NOMO-1 treated with dmso at 0.1 percent for 144 hours (cell line): ENCODE measurements around the gene MSH5.
A peak's percentile ranks its signal among the peaks of the same experiment; 100 is the strongest.
"Not testable (repeated sequence)": the region's sequence is repeated elsewhere in the genome, so short reads cannot be mapped to it uniquely, and the experiment has no call there.

Experiments used
- DNase-seq: peaks from one replicate; lab custom pipeline; 2025; ENCODE audit not compliant: unreplicated experiment; lab: John Stamatoyannopoulos, UW

The MSH5 gene

DNA sequence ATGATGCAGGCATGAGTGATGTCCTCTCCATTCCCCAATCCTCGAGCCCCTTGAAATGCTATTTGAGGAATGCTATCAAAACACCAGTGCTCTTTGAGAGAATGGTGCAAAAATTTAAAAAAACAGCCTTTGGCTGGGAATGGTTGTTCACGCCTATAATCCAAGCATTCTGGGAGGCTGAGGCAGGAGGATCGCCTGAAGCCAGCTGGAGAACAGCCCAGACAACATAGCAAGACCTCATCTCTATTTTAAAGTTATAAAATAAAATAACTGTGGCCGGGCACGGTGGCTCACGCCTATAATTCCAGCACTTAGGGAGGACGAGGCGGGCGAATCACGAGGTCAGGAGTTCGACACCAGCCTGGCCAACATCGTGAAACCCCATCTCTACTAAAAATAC lies 60.0 kb downstream of the MSH5 start:
- DNase-seq: no peak

DNA sequence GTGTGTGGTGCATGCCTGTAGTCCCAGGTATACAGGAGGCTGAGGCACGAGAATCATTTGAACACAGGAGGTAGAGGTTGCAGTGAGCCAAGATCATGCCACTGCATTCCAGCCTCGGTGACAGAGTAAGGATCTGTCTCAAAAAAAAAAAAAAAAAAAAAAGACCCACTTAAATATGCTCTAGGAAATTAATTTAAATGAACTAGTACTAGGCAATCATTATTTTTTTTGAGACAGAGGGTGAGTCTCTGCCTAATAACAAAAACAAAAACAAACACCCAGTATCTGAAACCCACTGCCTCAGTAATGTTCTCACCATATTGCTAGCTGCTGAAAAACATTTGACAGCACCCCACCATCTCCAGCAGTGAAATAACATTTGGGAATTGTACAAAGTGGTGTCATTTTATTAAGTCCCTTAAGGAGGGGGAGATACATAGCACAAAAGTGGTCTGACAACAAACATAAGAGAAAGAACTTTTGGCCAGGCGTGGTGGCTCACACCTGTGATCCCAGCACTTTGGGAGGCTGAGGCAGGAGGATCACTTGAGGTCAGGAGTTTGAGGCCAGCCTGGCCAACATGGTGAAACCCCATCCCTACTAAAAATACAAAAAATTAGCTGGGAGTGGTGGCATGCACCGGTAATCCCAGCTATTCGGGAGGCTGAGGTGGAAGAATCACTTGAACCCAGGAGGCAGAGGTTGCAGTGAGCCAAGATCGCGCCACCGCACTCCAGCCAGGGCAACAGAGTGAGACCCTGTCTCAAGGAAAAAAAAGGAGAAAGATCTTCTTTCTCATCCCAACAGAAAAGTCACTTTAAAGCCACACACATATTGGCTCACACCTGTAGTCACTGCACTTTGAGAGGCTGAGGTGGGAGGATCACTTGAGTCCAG lies 61.5 kb downstream of the MSH5 start:
- not testable (repeated sequence) for DNase-seq

DNA sequence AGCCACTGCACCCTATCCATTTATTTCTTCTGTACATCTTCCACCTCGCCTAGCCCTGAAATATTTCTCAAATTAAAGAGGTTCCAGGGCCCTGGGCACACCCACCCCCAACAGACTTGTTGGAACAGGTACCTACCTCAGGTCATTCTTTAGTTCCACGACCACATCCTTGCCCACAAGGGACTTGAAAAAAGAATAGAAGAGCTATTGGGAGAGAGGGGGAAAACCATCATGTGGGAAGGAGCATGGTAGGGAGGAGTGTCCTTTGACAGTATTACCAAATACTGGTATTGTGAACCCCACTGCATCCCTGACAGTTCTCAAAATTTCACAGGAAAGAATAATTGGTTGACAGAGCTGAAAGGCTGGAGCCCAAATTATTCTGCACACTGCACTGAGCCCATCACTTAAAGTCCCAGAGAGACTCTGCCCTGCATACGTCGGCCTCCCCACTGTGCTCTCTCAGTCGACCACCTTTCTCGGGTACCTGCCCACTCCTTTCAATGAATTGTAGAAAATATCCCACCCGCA lies 66.2 kb downstream of the MSH5 start:
- no peak for DNase-seq

DNA sequence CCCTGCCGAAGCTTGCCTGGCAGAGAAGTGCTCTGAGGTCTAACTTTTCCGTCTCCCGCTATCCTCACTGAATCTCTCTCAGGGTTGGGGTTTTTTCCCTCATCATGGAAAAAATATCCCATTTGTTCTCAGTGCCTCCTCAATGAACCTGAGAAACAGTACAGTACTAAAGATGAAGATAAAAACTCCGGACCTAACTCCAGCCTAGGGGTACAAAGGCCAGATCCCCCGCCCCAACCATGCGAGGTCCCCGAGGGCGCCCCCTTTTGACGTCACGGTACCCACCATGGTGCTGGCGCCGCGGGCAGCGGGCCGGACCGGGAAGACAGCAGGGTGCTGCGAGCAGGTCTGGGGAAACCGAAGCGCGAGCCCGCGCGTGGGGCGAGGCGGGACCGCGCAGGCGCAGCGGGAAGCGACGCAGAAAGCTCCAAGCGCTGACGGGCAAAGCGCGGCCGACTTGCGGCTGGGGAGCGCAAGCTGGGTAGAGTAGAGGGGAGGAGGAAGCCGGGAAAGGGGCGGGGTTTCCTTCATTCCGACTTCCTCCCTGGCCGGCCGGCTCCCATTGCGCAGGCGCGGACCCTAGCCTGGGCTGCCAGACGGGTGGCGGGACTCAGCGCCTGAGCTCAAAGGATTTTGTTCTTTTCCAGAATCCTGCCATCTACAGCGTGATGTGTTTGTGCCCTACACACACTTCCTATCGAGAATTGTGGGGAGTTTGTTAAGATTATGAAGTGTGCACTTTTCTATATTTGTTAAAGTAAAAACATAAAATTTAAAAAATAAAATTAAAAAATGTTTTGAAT lies 66.9 kb downstream of the MSH5 start, which contains the start of gene LSM2:
TSS of gene LSM2 (minus strand) at position 497 of the 803 bp plus-strand sequence. CDS start at position 288, 209 bp downstream.
- DNase-seq: peak; percentile 92

DNA sequence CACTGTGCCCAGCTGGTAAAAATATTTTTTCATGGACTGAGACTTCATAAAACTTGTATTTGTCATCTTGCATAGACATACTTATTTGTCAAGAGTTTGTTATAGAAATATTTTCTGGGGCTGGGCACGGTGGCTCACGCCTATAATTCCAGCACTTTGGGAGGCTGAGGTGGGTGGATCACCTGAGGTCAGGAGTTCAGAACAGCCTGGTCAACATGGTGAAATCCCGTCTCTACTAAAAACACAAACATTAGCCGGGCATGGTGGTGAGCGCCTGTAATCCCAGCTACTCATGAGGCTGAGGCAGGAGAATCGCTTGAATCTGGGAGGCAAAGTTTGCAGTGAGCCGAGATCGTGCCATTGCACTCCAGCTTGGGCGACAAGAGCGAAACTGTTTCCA lies 68.8 kb downstream of the MSH5 start:
- not testable (repeated sequence) for DNase-seq

DNA sequence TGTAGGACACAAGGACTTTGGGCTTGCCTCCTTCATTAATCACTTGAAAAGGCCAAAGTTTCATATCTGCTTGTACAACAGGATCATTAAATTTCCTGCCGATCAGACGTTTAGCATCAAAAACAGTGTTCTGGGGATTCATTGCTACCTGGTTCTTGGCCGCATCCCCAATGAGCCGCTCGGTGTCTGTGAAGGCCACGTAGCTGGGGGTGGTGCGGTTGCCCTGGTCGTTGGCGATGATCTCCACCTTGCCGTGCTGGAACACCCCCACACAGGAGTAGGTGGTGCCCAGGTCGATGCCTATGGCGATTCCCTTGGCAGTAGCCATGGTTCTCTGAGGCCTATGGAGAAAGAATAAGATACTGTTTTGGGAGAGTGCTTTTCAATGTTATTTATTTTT lies 71.8 kb downstream of the MSH5 start:
- DNase-seq: no peak
